Keratinocyte (primary cell): ENCODE data around the gene CEACAM18. TPM values are rescaled to one million over a fixed set of nuclear protein-coding genes. Genes with fewer than 3 reads are reported as not detected.

ENCODE experiments used
- DNase-seq: peaks from one replicate; pipeline ENCODE4 v3.0.0-alpha.2; 2011; ENCODE audit warnings: low read depth, missing footprints, low spot score
- FAIRE-seq: peaks from 2 replicates; lab custom pipeline; 2011; peaks lifted over from hg19 to GRCh38; lab: Jason Lieb, UNC
- H2AFZ ChIP-seq: 2 replicates; pipeline ENCODE4 v1.6.0; 2012; ENCODE audit warnings: low read length, control low read depth, inconsistent platforms; ENCODE audit not compliant: control insufficient read depth
- H3K27ac ChIP-seq: 2 replicates; pipeline ENCODE4 v1.5.1; 2011; ENCODE audit warnings: low read length; ENCODE audit not compliant: control insufficient read depth, insufficient read depth
- H3K27me3 ChIP-seq: 3 replicates; pipeline ENCODE4 v1.6.0; 2011; ENCODE audit warnings: low read length; ENCODE audit not compliant: control insufficient read depth, insufficient read depth; ENCODE audit errors: extremely low read depth
- H3K36me3 ChIP-seq, 2 experiments: 2 replicates in 1 of 2; 3 replicates in 1 of 2; pipeline ENCODE4 v1.5.1; 2011; ENCODE audit warnings: low read length in 2 of 2, mild to moderate bottlenecking in 1 of 2; ENCODE audit not compliant: control insufficient read depth in 2 of 2, insufficient read depth in 2 of 2; ENCODE audit errors: extremely low read depth in 1 of 2
- H3K4me1 ChIP-seq: 3 replicates; pipeline ENCODE4 v1.5.1; 2011; ENCODE audit warnings: low read length; ENCODE audit not compliant: control insufficient read depth, insufficient read depth; ENCODE audit errors: extremely low read depth
- H3K4me2 ChIP-seq: 3 replicates; pipeline ENCODE4 v1.6.0; 2011; ENCODE audit warnings: low read depth, low read length; ENCODE audit not compliant: control insufficient read depth, insufficient read depth; ENCODE audit errors: extremely low read depth
- H3K4me3 ChIP-seq, 3 experiments: fragments of 200-600 bp in 1 of 3; sonication (generic) in 1 of 3; 2 replicates in 2 of 3; 3 replicates in 1 of 3; pipeline ENCODE4 v1.5.1; 2011 to 2016; ENCODE audit warnings: low read length in 3 of 3, mild to moderate bottlenecking in 3 of 3, control low read depth in 2 of 3, inconsistent platforms in 1 of 3, low read depth in 1 of 3, mixed read lengths in 1 of 3, mixed run types in 1 of 3, moderate library complexity in 1 of 3; ENCODE audit not compliant: control insufficient read depth in 2 of 3, insufficient read depth in 2 of 3; ENCODE audit errors: extremely low read depth in 1 of 3
- H3K79me2 ChIP-seq: 2 replicates; pipeline ENCODE4 v1.6.0; 2012; ENCODE audit warnings: low read length; ENCODE audit not compliant: control insufficient read depth, insufficient read depth
- H3K9ac ChIP-seq: 3 replicates; pipeline ENCODE4 v1.6.0; 2011; ENCODE audit warnings: low read length; ENCODE audit not compliant: control insufficient read depth, insufficient read depth; ENCODE audit errors: extremely low read depth
- H3K9me1 ChIP-seq: 3 replicates; pipeline ENCODE4 v1.6.0; 2011; ENCODE audit warnings: low read length; ENCODE audit not compliant: control insufficient read depth, insufficient read depth; ENCODE audit errors: extremely low read depth
- H3K9me3 ChIP-seq: 2 replicates; pipeline ENCODE4 v1.5.1; 2012; ENCODE audit warnings: low read depth, low read length; ENCODE audit not compliant: control insufficient read depth
- H4K20me1 ChIP-seq: 3 replicates; pipeline ENCODE4 v1.6.0; 2011; ENCODE audit warnings: low read length; ENCODE audit not compliant: control insufficient read depth, insufficient read depth; ENCODE audit errors: extremely low read depth
- CTCF ChIP-seq, 3 experiments: IDR thresholded peaks in 1 of 3; conservative IDR thresholded peaks in 1 of 3; optimal IDR thresholded peaks in 1 of 3; 2 replicates in 2 of 3; 3 replicates in 1 of 3; pipeline versions ENCODE3 to v1.5.1; 2011; ENCODE audit warnings: low read length in 3 of 3, mild to moderate bottlenecking in 3 of 3, moderate library complexity in 2 of 3, control low read depth in 1 of 3, inconsistent platforms in 1 of 3; ENCODE audit not compliant: insufficient read depth in 2 of 3; ENCODE audit errors: extremely low read depth in 1 of 3
- EZH2 ChIP-seq: IDR thresholded peaks from one replicate; pipeline ENCODE4 v1.6.1; 2012; ENCODE audit warnings: inconsistent platforms, mild to moderate bottlenecking, low read length, moderate library complexity
- dilution Hi-C: fragments of 300-500 bp; cut with MboI; formaldehyde crosslinking; loops from one replicate; pipeline ENCODE4 v1.7.0; 2020; ENCODE audit warnings: low sequenced_read_pairs; ENCODE audit not compliant: extremely low pct_ligation_motif_present
- polyA plus RNA-seq, 5 experiments: library from polyadenylated mRNA; depleted of rRNA in 3 of 5; stranded (reverse) in 3 of 5; stranded (forward) in 1 of 5; unstranded in 1 of 5; fragments of >200 nt; gene quantifications; 1 replicate in 1 of 5; 2 replicates in 3 of 5; 3 replicates in 1 of 5; pipeline versions ENCODE4 v1.2.1 to v1.2.3, GENCODE V29; 2011 to 2012; ENCODE audit warnings: missing spikeins in 2 of 5, low read depth in 1 of 5, low replicate concordance in 1 of 5

The CEACAM18 gene
- polyA plus RNA-seq, 1 donor (not counting 4 experiments of a cell fraction or from before 2014, with no cell fraction given): not detected

- Histone ChIP-seq H3K79me2 (no peaks in the 10 kb centered on the region), H3K9me1 (no peaks in the 10 kb centered on the region), H3K4me2 (no peak overlapping the region), H3K9ac (no peak overlapping the region), H3K9me3 (no peaks in the 10 kb centered on the region), H3K36me3 (no peaks in the 10 kb centered on the region), H3K4me1 (no peaks in the 10 kb centered on the region), H3K4me3 (no peak overlapping the region), H3K27me3 (no peaks in the 10 kb centered on the region), H4K20me1 (no peaks in the 10 kb centered on the region), H3K27ac (no peak overlapping the region), H2AFZ (no peak overlapping the region)
- no peak for DNase-seq
- no peak for TF ChIP-seq CTCF (optimal IDR thresholded peaks at IDR 0.05 in 1 of 3, IDR thresholded peaks at IDR 0.05 in 1 of 3, conservative IDR thresholded peaks at IDR 0.05 in 1 of 3; ENCODE audit: extremely low read depth in 1 of 3, insufficient read depth in 2 of 3, low read length in 3 of 3)
- no peak for TF ChIP-seq EZH2
- FAIRE-seq: no peak
- dilution Hi-C loops: no loop called here
These were observed 47.3 kb downstream of the CEACAM18 start for GRCh38 chr19:51525651-51526050.

- Histone ChIP-seq H3K4me3 (no peak overlapping the region), H3K36me3 (no peaks in the 10 kb centered on the region), H3K27ac (no peak overlapping the region), H2AFZ (no peak overlapping the region), H3K4me1 (no peaks in the 10 kb centered on the region), H3K27me3 (no peaks in the 10 kb centered on the region), H3K79me2 (no peaks in the 10 kb centered on the region), H4K20me1 (no peaks in the 10 kb centered on the region), H3K4me2 (no peak overlapping the region), H3K9me1 (no peaks in the 10 kb centered on the region), H3K9ac (no peak overlapping the region), H3K9me3 (no peaks in the 10 kb centered on the region)
- FAIRE-seq (no peak), DNase-seq (no peak)
- TF ChIP-seq EZH2 (no peak), CTCF (optimal IDR thresholded peaks at IDR 0.05 in 1 of 3, IDR thresholded peaks at IDR 0.05 in 1 of 3, conservative IDR thresholded peaks at IDR 0.05 in 1 of 3; ENCODE audit: extremely low read depth in 1 of 3, insufficient read depth in 2 of 3, low read length in 3 of 3) (no peak)
- dilution Hi-C loops: no loop called here
These were observed 51.0 kb downstream of the CEACAM18 start for GRCh38 chr19:51529301-51529700.
